ENCODE results near the gene WNT3A. TPM values are rescaled to one million over a fixed set of nuclear protein-coding genes. Genes with fewer than 3 reads are reported as not detected.

WNT3A gene
- total RNA-seq, 2 donors from 2014 or later: 0.14 TPM; not detected in 1

Small RNA genes within 50 kb of the gene (microRNA-seq; reads per million reads assigned to microRNA genes)
- 0.53 to 1.4 reads per million in 2 donors for gene MIR3620

Other genes with a start within 250 kb of the WNT3A start
- gene PRSS38, start 191.3 kb upstream of the WNT3A start, total RNA-seq: not detected
- 1 to 10 TPM; 2.2 to 2.6 TPM for gene WNT9A, start 59.1 kb upstream of the WNT3A start, total RNA-seq
- gene ARF1, start 75.7 kb downstream of the WNT3A start, total RNA-seq: 100 to 1,000 TPM; 469 to 500 TPM
- 10 to 100 TPM; 11.9 to 14.7 TPM for gene C1orf35, start 96.3 kb downstream of the WNT3A start, total RNA-seq
- 10 to 100 TPM; 31.9 to 32.9 TPM for gene MRPL55, start 102.3 kb downstream of the WNT3A start, total RNA-seq
- 100 to 1,000 TPM; 175 to 176 TPM for gene GUK1, start 133.3 kb downstream of the WNT3A start, total RNA-seq
- 1 to 10 TPM in 1 of 2 donors, under 1 TPM in 1; 0.49 to 1.5 TPM for gene GJC2, start 142.9 kb downstream of the WNT3A start, total RNA-seq
- 1 to 10 TPM; 9.3 to 9.4 TPM for gene IBA57, start 158.8 kb downstream of the WNT3A start, total RNA-seq
- gene OBSCN, start 201.0 kb downstream of the WNT3A start, total RNA-seq: 1 to 10 TPM; 5.3 to 8.0 TPM

Measured in left colon (tissue), 2 donors.